GM12878 (cell line): ENCODE measurements around the gene SPSB2. TPM values are rescaled to one million over a fixed set of nuclear protein-coding genes. Genes with fewer than 3 reads are reported as not detected.

ENCODE experiments used
- ATAC-seq: fragments of 200-7000 bp; cut with Tn5 transposase; 3 replicates; pipeline ENCODE4 v1.9.1; 2020; ENCODE audit warnings: mild to moderate bottlenecking, moderate library complexity
- BruUV-seq: library from RNA; stranded (reverse); fragments of 400-500 nt; replicated peaks from 2 replicates; lab custom pipeline; 2021; lab: Mats Ljungman, UMichigan
- CTCF ChIA-PET: fragments of 300-600 bp; sonication (Branson Sonifier 250); formaldehyde crosslinking; extraction: SDS; loops from one replicate; lab custom pipeline; 2021; ENCODE audit warnings: inconsistent platforms; lab: Yijun Ruan, JAX
- POLR2A ChIA-PET: fragments of 350-600 bp; formaldehyde crosslinking; extraction: SDS; loops from one replicate; lab custom pipeline; 2021; ENCODE audit warnings: inconsistent platforms; lab: Charles Lee
- RAD21 ChIA-PET: fragments of 300-600 bp; sonication (Branson Sonifier 250); formaldehyde crosslinking; loops from one replicate; lab custom pipeline; 2023; ENCODE audit warnings: antibody characterized with exemption; ENCODE audit not compliant: unreplicated experiment; lab: Charles Lee
- SMC1A ChIA-PET: fragments of 300-600 bp; sonication (Branson Sonifier 250); formaldehyde crosslinking; loops from one replicate; lab custom pipeline; 2023; ENCODE audit not compliant: unreplicated experiment, uncharacterized antibody; lab: Charles Lee
- DNase-seq: peaks from one replicate; pipeline ENCODE4 v3.0.0-alpha.2; 2011; ENCODE audit warnings: low read depth, low spot score
- FAIRE-seq: peaks from 3 replicates; lab custom pipeline; 2011; peaks lifted over from hg19 to GRCh38; lab: Jason Lieb, UNC
- H2AFZ ChIP-seq: 2 replicates; pipeline ENCODE4 v1.6.0; 2011; ENCODE audit warnings: low read depth, low read length, control low read depth; ENCODE audit not compliant: control insufficient read depth
- H3K27ac ChIP-seq: 2 replicates; pipeline ENCODE4 v1.5.1; 2011; ENCODE audit warnings: control low read depth; ENCODE audit not compliant: control insufficient read depth, insufficient read depth
- H3K27me3 ChIP-seq, 2 experiments: replicated peaks in 1 of 2; 2 replicates each; pipeline versions ENCODE4 v1.6.0 to v1.6.1; 2011; ENCODE audit warnings: low read length in 1 of 2; ENCODE audit not compliant: control insufficient read depth in 2 of 2, insufficient read depth in 2 of 2
- H3K36me3 ChIP-seq, 2 experiments: 2 replicates each; pipeline ENCODE4 v1.5.1; 2011; ENCODE audit warnings: low read length in 1 of 2; ENCODE audit not compliant: control insufficient read depth in 2 of 2, insufficient read depth in 2 of 2
- H3K4me1 ChIP-seq: 2 replicates; pipeline ENCODE4 v1.6.1; 2011; ENCODE audit warnings: mild to moderate bottlenecking, low read length, moderate library complexity, mixed read lengths; ENCODE audit not compliant: control insufficient read depth, insufficient read depth
- H3K4me2 ChIP-seq: 2 replicates; pipeline ENCODE4 v1.6.0; 2011; ENCODE audit warnings: control low read depth; ENCODE audit not compliant: control insufficient read depth, insufficient read depth
- H3K4me3 ChIP-seq: fragments of 200-600 bp; sonication (generic); 2 replicates; pipeline ENCODE4 v1.5.1; 2016
- H3K79me2 ChIP-seq: 2 replicates; pipeline ENCODE4 v1.6.0; 2011; ENCODE audit warnings: low read length; ENCODE audit not compliant: control insufficient read depth, insufficient read depth
- H3K9ac ChIP-seq: 2 replicates; pipeline ENCODE4 v1.8.0; 2011; ENCODE audit warnings: low read length, control low read depth, mixed read lengths; ENCODE audit not compliant: control insufficient read depth, insufficient read depth
- H3K9me3 ChIP-seq: replicated peaks from 3 replicates; pipeline ENCODE4 v1.5.1; 2011; ENCODE audit warnings: mild to moderate bottlenecking, low read length; ENCODE audit not compliant: control insufficient read depth, insufficient read depth
- H4K20me1 ChIP-seq: 2 replicates; pipeline ENCODE4 v1.6.0; 2011; ENCODE audit not compliant: control insufficient read depth, insufficient read depth
- NFYA ChIP-seq: IDR thresholded peaks from 2 replicates; pipeline ENCODE4 v1.6.1; 2011; ENCODE audit warnings: low read depth, mild to moderate bottlenecking, low read length, improper control_type of control experiment, borderline replicate concordance
- POLR2A ChIP-seq: IDR thresholded peaks from 2 replicates; pipeline ENCODE4 v1.6.1; 2011; ENCODE audit warnings: low read depth, mild to moderate bottlenecking, low read length
- POLR2AphosphoS5 ChIP-seq: IDR thresholded peaks from 2 replicates; pipeline ENCODE4 v1.6.1; 2011; ENCODE audit warnings: mild to moderate bottlenecking, low read length, inconsistent platforms
- RAD51 ChIP-seq: fragments of 450-650 bp; IDR thresholded peaks from 2 replicates; pipeline ENCODE4 v1.6.1; 2016; ENCODE audit warnings: moderate library complexity, mild to moderate bottlenecking, inconsistent platforms
- TCF12 ChIP-seq: IDR thresholded peaks from 2 replicates; pipeline ENCODE4 v1.6.1; 2011; ENCODE audit warnings: low read depth, mild to moderate bottlenecking, low read length
- WGBS: methylation state at CpG from one replicate; pipeline ENCODE4 v1.1.6; 2016; ENCODE audit warnings: low lambda C conversion rate; ENCODE audit not compliant: insufficient replicate concordance, insufficient coverage; ENCODE audit errors: missing lambda C conversion rate; 5-methylcytosine and 5-hydroxymethylcytosine counted together
- in situ Hi-C: fragments of 300-500 bp; cut with MboI; formaldehyde crosslinking; loops from 9 replicates; pipeline ENCODE4 v1.14.3; 2018; ENCODE audit warnings: mixed read lengths
- intact Hi-C: fragments of 100-400 bp; cut with micrococcal nuclease; formaldehyde crosslinking; loops from one replicate; pipeline ENCODE4 v1.14.2; 2022; ENCODE audit not compliant: unreplicated experiment
- polyA plus RNA-seq, 11 experiments: library from polyadenylated mRNA; depleted of rRNA in 4 of 11; unstranded in 6 of 11; stranded (reverse) in 5 of 11; fragments of >200 nt; fragmentation: Nextera tagmentation in 4 of 11; fragmentation: Illumina TruSeq in 1 of 11; extraction: Ambion mirVana in 4 of 11; extraction: Trizol in 1 of 11; gene quantifications; 1 replicate in 1 of 11; 2 replicates in 10 of 11; pipeline versions ENCODE4 v1.2.1 to v1.2.3, GENCODE V29; 2011 to 2016; ENCODE audit warnings: inconsistent platforms in 2 of 11, missing spikeins in 2 of 11, low read depth in 1 of 11
- total RNA-seq, 4 experiments: library from RNA; depleted of rRNA in 3 of 4; stranded (reverse); fragments of >200 nt in 3 of 4; fragmentation: Illumina TruSeq in 1 of 4; extraction: Trizol in 1 of 4; gene quantifications; 2 replicates each; pipeline versions ENCODE4 v1.2.1 to v1.2.3, GENCODE V29; 2013 to 2021
- TF ChIP-seq, protein P1 (sequence below): fragments of 450-650 bp; IDR thresholded peaks from 2 replicates; pipeline ENCODE4 v1.6.1; 2018; ENCODE audit warnings: mild to moderate bottlenecking, low read depth, moderate library complexity; ENCODE audit not compliant: partially characterized antibody

SPSB2 gene
- total and polyA plus RNA-seq, 10 of the 15 experiments (the other 5 are each of a cell fraction or from before 2014, with no cell fraction given): 0.08 to 5.6 (median 2.7) TPM

DNA sequence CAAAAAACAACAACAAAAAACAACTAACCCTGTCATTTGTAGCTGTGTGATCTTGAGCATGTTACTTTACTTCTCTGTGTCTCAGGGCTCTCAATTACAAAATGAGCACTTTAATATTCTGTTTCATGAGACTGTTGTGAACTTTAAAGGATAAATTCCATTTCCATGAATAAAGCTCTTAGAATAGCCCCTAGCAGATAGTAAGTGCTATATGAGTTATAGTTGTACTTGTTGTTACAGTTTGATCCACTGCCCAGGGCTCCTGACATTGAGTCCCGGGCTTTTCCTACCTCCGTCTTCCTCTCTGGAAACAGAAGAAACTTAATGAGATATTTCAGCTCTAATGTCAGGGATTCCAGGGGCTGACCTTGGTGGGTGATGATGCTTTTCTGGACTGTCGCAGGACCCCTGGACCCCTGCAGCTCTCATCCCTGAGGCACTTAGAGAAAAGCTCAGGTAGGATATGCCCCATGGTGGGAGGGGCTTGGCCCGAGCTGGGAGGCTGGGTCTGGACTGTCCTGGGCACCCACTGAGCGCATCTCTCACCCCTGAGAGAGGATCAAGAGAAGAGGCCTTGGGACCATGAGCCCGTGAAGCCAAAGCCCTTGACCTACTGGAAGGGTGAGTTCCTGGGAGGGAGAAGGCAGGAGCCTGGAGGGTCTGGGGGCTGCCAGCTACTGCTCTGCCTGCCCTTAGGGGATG is 39.8 kb downstream of the SPSB2 start (continued):
- TF ChIP-seq, protein P1, sequence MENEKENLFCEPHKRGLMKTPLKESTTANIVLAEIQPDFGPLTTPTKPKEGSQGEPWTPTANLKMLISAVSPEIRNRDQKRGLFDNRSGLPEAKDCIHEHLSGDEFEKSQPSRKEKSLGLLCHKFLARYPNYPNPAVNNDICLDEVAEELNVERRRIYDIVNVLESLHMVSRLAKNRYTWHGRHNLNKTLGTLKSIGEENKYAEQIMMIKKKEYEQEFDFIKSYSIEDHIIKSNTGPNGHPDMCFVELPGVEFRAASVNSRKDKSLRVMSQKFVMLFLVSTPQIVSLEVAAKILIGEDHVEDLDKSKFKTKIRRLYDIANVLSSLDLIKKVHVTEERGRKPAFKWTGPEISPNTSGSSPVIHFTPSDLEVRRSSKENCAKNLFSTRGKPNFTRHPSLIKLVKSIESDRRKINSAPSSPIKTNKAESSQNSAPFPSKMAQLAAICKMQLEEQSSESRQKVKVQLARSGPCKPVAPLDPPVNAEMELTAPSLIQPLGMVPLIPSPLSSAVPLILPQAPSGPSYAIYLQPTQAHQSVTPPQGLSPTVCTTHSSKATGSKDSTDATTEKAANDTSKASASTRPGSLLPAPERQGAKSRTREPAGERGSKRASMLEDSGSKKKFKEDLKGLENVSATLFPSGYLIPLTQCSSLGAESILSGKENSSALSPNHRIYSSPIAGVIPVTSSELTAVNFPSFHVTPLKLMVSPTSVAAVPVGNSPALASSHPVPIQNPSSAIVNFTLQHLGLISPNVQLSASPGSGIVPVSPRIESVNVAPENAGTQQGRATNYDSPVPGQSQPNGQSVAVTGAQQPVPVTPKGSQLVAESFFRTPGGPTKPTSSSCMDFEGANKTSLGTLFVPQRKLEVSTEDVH: no peak

DNA sequence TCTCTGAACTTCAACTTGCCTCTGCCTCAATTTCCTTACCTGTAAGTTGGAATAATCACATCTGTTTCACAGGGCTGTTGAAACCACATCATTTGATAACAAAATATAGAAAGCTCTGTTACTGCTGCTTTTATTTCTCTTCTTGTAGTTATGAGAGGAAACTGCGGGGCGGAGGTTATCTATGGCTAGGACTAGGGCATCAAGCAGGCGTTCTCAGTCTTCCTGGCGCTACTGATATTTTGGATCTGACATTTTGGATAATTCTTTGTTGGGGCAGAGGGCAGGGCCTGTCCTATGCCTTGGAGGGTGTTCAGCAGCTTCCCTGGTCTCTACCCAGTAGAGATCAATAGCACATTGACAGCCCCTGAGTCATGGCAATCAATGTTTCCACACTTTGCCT is 41.0 kb downstream of the SPSB2 start:
- no peaks in the 10 kb centered on the region for H4K20me1 ChIP-seq
- no peak overlapping the region for H3K4me3 ChIP-seq
- H3K4me1 ChIP-seq: peaks cover 4% of the 10 kb centered on the region
- H3K79me2 ChIP-seq: no peaks in the 10 kb centered on the region
- H3K27me3 ChIP-seq: peaks cover 16 to 17% of the 10 kb centered on the region in 2 experiments
- DNase-seq (no peak), FAIRE-seq (no peak), ATAC-seq (no peak)
- RAD21 ChIA-PET: no interaction called here
- POLR2A ChIA-PET: interaction anchor here (0.7 to 1.6 kb wide), 3 partner anchors 20 to 79 kb away, joined by 3 to 8 read pairs (median 4); partner anchors contain the start of genes MLF2, SPSB2 and USP5
- SMC1A ChIA-PET: interaction anchor here (0.7 to 5.8 kb wide), 2 partner anchors 12 to 79 kb away, joined by 3 to 35 read pairs; partner anchors contain the start of gene MLF2
- H3K9ac ChIP-seq: no peak overlapping the region
- WGBS: 40% methylated on average over 4 of the region's 4 CpGs
- H2AFZ ChIP-seq: no peak overlapping the region
- CTCF ChIA-PET: interaction anchor here (0.7 to 6.8 kb wide), 6 partner anchors 19 to 95 kb away, joined by 3 to 72 read pairs (median 13); partner anchors contain the start of genes CDCA3, MLF2 and USP5
- no TSS peak for BruUV-seq
- TF ChIP-seq POLR2AphosphoS5 (no peak), TCF12 (no peak), RAD51 (no peak), POLR2A (no peak), NFYA (no peak)
- H3K27ac ChIP-seq: no peak overlapping the region
- intact Hi-C loops: no loop called here
- H3K9me3 ChIP-seq: no peaks in the 10 kb centered on the region
- in situ Hi-C loops: no loop called here
- H3K4me2 ChIP-seq: no peak overlapping the region
- no peaks in the 10 kb centered on the region for H3K36me3 ChIP-seq
